Measurements from ENCODE around the gene TMTC4.

The TMTC4 gene

GRCh38 chr13:100573121-100573520, 101.5 kb downstream of the TMTC4 start:
- peak; percentile 78 to 86 for DNase-seq
- TF ChIP-seq POLR2A (IDR thresholded peaks at IDR 0.05; ENCODE audit: low read length), result no peak
- TF ChIP-seq GATA1 (IDR thresholded peaks at IDR 0.05; ENCODE audit: low read depth, low read length), result no peak

- no peak for DNase-seq
- TF ChIP-seq GATA1 (IDR thresholded peaks at IDR 0.05; ENCODE audit: low read depth, low read length) (no peak), POLR2A (IDR thresholded peaks at IDR 0.05; ENCODE audit: low read length) (no peak)
These were observed 108.1 kb downstream of the TMTC4 start for GRCh38 chr13:100566543-100566942.

- no peak for TF ChIP-seq GATA1 (IDR thresholded peaks at IDR 0.05; ENCODE audit: low read depth, low read length)
These were observed 109.3 kb downstream of the TMTC4 start for GRCh38 chr13:100565286-100565685.

DNA sequence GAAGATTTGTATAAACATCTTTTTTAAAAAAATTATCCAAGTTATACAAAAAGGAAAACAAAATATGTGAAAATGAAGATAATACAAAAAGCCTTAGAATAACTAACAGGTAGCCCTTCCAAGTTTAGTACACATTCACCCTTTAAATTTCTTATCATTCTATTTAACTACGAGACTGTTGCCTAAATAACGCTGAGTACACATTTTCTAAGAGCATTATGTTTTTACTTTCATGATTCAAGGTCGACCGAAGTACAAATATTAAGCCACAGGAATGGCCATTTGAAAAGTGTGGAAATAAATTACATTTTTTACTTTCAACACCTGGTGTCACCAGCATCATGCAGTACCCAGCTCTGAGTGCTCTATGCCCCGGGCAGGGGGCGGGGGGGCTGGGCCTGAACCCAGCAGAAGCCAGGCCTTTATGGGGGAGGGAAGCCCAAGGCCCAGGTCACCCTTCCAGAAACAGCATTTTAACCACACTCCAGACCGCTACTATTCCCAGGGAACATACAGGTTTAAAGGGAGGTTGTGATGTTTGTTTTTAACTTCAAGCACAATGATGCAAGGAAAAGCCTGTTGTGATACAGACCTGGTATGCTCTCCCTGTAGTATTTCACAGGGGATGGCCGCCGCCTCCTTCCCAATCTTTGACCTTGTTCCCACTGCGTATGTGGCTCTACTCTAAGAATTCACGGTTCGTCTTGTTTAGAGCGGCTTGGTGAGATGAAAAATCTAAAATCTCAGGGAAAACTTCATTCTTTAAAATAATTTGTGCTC, 110.0 kb downstream of the TMTC4 start:
- TF ChIP-seq GATA1 (IDR thresholded peaks at IDR 0.05; ENCODE audit: low read depth, low read length) (no peak), POLR2A (IDR thresholded peaks at IDR 0.05; ENCODE audit: low read length) (no peak)
- no peak for DNase-seq

More at GRCh38 chr13:100565286-100565685, 109.3 kb downstream of the TMTC4 start:
- no peak for DNase-seq

- TF ChIP-seq GATA1 (IDR thresholded peaks at IDR 0.05; ENCODE audit: low read depth, low read length), result no peak
- no peak for TF ChIP-seq POLR2A (IDR thresholded peaks at IDR 0.05; ENCODE audit: low read length)
- no peak for DNase-seq
These were observed 110.8 kb downstream of the TMTC4 start for GRCh38 chr13:100563779-100564178.

- no peak for DNase-seq
- TF ChIP-seq POLR2A (IDR thresholded peaks at IDR 0.05; ENCODE audit: low read length) (no peak), GATA1 (IDR thresholded peaks at IDR 0.05; ENCODE audit: low read depth, low read length) (no peak)
These were observed 112.9 kb downstream of the TMTC4 start for GRCh38 chr13:100561599-100562204.

GRCh38 chr13:100561158-100561499, 113.5 kb downstream of the TMTC4 start:
- TF ChIP-seq GATA1 (IDR thresholded peaks at IDR 0.05; ENCODE audit: low read depth, low read length), result no peak
- TF ChIP-seq POLR2A (IDR thresholded peaks at IDR 0.05; ENCODE audit: low read length), result no peak
- DNase-seq, result no peak

DNA sequence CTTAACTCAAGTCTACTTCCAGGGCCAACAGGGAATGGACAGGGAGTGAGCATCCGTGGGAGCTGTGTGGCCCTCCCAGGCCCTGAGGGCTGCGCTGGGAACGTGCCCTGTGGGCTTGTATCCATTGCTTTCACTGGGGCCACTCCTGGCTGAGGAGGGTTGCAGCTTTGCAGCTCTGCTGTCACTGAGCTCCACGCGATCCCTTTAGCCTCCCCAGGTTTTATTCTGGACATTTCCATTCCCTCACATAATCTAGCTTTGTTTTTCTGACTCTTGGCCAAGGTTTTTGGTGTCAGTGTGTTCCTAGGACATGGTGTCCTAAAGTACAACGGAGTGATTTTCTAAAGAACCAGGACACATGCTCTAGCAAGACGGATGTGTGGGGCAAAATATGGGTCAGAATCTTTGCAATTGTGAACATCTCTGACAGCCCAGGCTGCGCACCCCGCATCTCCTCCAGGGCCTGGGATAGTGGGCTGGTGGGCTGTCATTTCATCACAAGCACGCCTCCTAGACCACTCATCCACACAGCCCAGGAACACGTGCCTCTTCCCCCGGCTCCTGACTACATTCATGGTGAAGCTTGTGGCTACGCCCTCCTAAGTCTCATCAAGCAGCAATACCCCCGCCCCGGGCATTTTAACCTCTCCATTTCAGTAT, 114.0 kb downstream of the TMTC4 start:
- no peak for DNase-seq
- TF ChIP-seq POLR2A (IDR thresholded peaks at IDR 0.05; ENCODE audit: low read length) (no peak), GATA1 (IDR thresholded peaks at IDR 0.05; ENCODE audit: low read depth, low read length) (no peak)

GRCh38 chr13:100559886-100560285, 114.7 kb downstream of the TMTC4 start:
- no peak for DNase-seq
- TF ChIP-seq GATA1 (IDR thresholded peaks at IDR 0.05; ENCODE audit: low read depth, low read length) (no peak), POLR2A (IDR thresholded peaks at IDR 0.05; ENCODE audit: low read length) (no peak)

All from erythroblast (primary cell).